Large intestine (tissue), 3 donors: ENCODE data around the gene VCX2. TPM values are rescaled to one million over a fixed set of nuclear protein-coding genes. Genes with fewer than 3 reads are reported as not detected.
"Not testable (repeated sequence)": the region's sequence is repeated elsewhere in the genome, so short reads cannot be mapped to it uniquely, and the experiment has no call there.

Experiments
- DNase-seq, 2 donors: peaks; one replicate each; pipeline versions ENCODE4 v3.0.0 to v3.0.0-alpha.2; 2013
- H3K27ac ChIP-seq: one replicate; pipeline ENCODE4 v1.5.1; 2013; ENCODE audit warnings: low read length
- H3K27me3 ChIP-seq: 2 replicates; pipeline ENCODE4 v1.6.1; 2013; ENCODE audit warnings: low read length; ENCODE audit not compliant: control insufficient read depth, insufficient read depth
- H3K36me3 ChIP-seq: 2 replicates; pipeline ENCODE4 v1.6.1; 2013; ENCODE audit warnings: low read length; ENCODE audit not compliant: control insufficient read depth, insufficient read depth
- H3K4me1 ChIP-seq: one replicate; pipeline ENCODE4 v1.6.1; 2013; ENCODE audit warnings: low read length; ENCODE audit not compliant: control insufficient read depth, insufficient read depth
- H3K4me3 ChIP-seq: one replicate; pipeline ENCODE4 v1.5.1; 2013; ENCODE audit warnings: low read length
- H3K9me3 ChIP-seq: one replicate; pipeline ENCODE4 v1.6.1; 2013; ENCODE audit warnings: mild to moderate bottlenecking, low read depth, low read length, moderate library complexity; ENCODE audit not compliant: control insufficient read depth
- WGBS: methylation state at CpG from one replicate; pipeline ENCODE4 v1.1.5; 2013; ENCODE audit warnings: low lambda C conversion rate; ENCODE audit not compliant: insufficient coverage; 5-methylcytosine and 5-hydroxymethylcytosine counted together
- polyA plus RNA-seq: library from polyadenylated mRNA; unstranded; fragments of 120-200 nt; gene quantifications from one replicate; pipeline ENCODE4 v1.2.1, GENCODE V29; 2013

VCX2 gene
- polyA plus RNA-seq, 1 donor, result not detected

GRCh38 chrX:8125566-8125965 is 45.5 kb downstream of the VCX2 start:
- Histone ChIP-seq H3K27me3 (no peaks in the 10 kb centered on the region), H3K4me3 (no peak overlapping the region), H3K27ac (no peak overlapping the region), H3K4me1 (no peaks in the 10 kb centered on the region), H3K9me3 (no peaks in the 10 kb centered on the region), H3K36me3 (no peaks in the 10 kb centered on the region)
- DNase-seq, result no peak
- WGBS, result no CpG with 5 or more reads among the region's 6 CpGs

- H3K9me3 ChIP-seq, result no peaks in the 10 kb centered on the region
- no CpG with 5 or more reads among the region's 6 CpGs for WGBS
- no peak overlapping the region for H3K4me3 ChIP-seq
- H3K27me3 ChIP-seq, result no peaks in the 10 kb centered on the region
- DNase-seq, result no peak
- H3K4me1 ChIP-seq, result no peaks in the 10 kb centered on the region
- no peak overlapping the region for H3K27ac ChIP-seq
- H3K36me3 ChIP-seq, result no peaks in the 10 kb centered on the region
These were observed 48.5 kb downstream of the VCX2 start for GRCh38 chrX:8122538-8122937.

- H3K27ac ChIP-seq, H3K27me3 ChIP-seq, H3K36me3 ChIP-seq, H3K4me3 ChIP-seq, H3K9me3 ChIP-seq, DNase-seq, H3K4me1 ChIP-seq: not testable (repeated sequence)
- no CpG with 5 or more reads among the region's 23 CpGs for WGBS
These were observed 49.7 kb downstream of the VCX2 start for GRCh38 chrX:8121391-8121790.

Other genes starting within 250 kb of the VCX2 start
- 16.1 TPM for gene PNPLA4, start 243.9 kb downstream of the VCX2 start, polyA plus RNA-seq